Epithelial cell of proximal tubule (primary cell): ENCODE measurements around the gene PTPN3. TPM values are rescaled to one million over a fixed set of nuclear protein-coding genes. Genes with fewer than 3 reads are reported as not detected.
"Not testable (repeated sequence)": the region's sequence is repeated elsewhere in the genome, so short reads cannot be mapped to it uniquely, and the experiment has no call there.

Source experiments
- DNase-seq: peaks from one replicate; pipeline ENCODE4 v3.0.0-alpha.2; 2011; ENCODE audit warnings: low read depth
- H3K4me3 ChIP-seq: 2 replicates; pipeline ENCODE4 v1.5.1; 2011; ENCODE audit warnings: low read depth, mild to moderate bottlenecking, low read length
- CTCF ChIP-seq: conservative IDR thresholded peaks from 2 replicates; pipeline ENCODE4 v1.5.1; 2012; ENCODE audit warnings: low read depth, mild to moderate bottlenecking, low read length
- total RNA-seq: library from RNA; depleted of rRNA; stranded (reverse); fragments of >200 nt; gene quantifications from 2 replicates; pipeline ENCODE4 v1.2.3, GENCODE V29; 2015

The PTPN3 gene, protein sequence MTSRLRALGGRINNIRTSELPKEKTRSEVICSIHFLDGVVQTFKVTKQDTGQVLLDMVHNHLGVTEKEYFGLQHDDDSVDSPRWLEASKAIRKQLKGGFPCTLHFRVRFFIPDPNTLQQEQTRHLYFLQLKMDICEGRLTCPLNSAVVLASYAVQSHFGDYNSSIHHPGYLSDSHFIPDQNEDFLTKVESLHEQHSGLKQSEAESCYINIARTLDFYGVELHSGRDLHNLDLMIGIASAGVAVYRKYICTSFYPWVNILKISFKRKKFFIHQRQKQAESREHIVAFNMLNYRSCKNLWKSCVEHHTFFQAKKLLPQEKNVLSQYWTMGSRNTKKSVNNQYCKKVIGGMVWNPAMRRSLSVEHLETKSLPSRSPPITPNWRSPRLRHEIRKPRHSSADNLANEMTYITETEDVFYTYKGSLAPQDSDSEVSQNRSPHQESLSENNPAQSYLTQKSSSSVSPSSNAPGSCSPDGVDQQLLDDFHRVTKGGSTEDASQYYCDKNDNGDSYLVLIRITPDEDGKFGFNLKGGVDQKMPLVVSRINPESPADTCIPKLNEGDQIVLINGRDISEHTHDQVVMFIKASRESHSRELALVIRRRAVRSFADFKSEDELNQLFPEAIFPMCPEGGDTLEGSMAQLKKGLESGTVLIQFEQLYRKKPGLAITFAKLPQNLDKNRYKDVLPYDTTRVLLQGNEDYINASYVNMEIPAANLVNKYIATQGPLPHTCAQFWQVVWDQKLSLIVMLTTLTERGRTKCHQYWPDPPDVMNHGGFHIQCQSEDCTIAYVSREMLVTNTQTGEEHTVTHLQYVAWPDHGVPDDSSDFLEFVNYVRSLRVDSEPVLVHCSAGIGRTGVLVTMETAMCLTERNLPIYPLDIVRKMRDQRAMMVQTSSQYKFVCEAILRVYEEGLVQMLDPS
- 33.0 and 53.0 TPM in 2 replicates for total RNA-seq

- H3K4me3 ChIP-seq, result peak within 1 kb of the TSS; percentile 65
- no peak for TF ChIP-seq CTCF
- no peak for DNase-seq
Measured at GRCh38 chr9:109498195-109499092, at the start of gene PTPN3. TSS of gene PTPN3 (minus strand) at chr9:109498307. CDS start at chr9:109463434, 34,873 bp downstream.

DNA sequence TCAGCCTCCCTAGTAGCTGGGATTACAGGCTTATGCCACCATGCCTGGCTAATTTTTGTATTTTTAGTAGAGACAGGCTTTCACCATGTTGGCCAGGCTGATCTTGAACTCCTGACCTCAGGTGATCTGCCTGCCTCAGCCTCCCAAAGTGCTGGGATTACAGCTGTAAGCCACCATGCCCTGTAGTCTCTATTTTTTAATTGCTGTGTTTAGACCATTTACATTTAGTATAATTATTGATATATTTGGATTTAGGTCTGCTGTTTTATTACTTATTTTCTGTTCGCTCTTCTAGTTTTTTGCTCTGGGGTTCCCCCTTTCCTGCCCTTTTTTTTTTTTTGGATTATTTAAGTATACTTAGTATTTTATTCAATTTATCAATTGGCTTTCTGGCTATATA lies 46.8 kb upstream of the PTPN3 start:
- DNase-seq, result not testable (repeated sequence)

DNA sequence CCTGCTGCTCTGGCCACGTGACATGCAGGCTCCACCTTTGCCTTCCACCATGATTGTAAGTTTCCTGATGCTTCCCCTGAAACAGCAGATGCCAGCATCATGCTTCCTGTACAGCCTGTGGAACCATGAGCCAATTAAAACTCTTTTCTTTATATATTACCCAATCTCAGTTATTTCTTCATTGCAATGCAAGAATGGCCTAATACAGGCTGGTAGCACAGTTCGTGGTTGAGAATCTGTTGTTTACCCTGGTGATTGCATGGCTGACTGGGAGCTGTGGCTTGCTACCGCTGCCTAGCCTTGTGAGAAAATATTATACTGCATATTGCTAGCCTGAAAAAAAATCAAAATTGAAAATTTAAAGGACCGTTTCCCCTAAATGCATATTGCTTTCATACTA lies 44.8 kb upstream of the PTPN3 start:
- TF ChIP-seq CTCF, result no peak

More for the DNA sequence above, 46.8 kb upstream of the PTPN3 start:
- H3K4me3 ChIP-seq, result not testable (repeated sequence)

GRCh38 chr9:109538346-109538745 lies 40.2 kb upstream of the PTPN3 start:
- TF ChIP-seq CTCF, result no peak
- DNase-seq, result no peak
- H3K4me3 ChIP-seq, result no peak overlapping the region

More for the DNA sequence above, 44.8 kb upstream of the PTPN3 start:
- no peak overlapping the region for H3K4me3 ChIP-seq
- DNase-seq, result no peak

DNA sequence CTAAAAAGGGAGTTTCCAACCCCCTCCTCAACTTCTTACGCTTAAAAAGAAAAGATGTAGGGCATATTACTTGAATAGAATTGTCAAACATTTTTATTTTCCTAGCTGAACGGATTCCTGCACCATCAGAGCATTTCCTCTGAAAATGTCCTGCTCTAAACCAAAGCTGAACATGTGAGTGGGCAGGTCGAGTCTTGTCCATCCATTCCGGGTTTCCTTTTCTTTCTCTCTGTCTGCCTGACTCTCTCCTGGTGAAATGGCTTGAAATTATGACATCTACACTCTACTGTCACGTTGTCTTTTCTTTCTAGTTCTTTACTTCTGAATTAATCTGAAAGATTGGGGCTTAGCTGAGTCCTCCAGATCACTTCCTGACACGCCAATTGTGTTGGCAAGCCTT lies 39.2 kb upstream of the PTPN3 start:
- no peak for DNase-seq
- H3K4me3 ChIP-seq, result no peak overlapping the region
- TF ChIP-seq CTCF, result no peak

GRCh38 chr9:109536859-109537258 lies 38.8 kb upstream of the PTPN3 start:
- H3K4me3 ChIP-seq, result no peak overlapping the region
- no peak for TF ChIP-seq CTCF
- no peak for DNase-seq

DNA sequence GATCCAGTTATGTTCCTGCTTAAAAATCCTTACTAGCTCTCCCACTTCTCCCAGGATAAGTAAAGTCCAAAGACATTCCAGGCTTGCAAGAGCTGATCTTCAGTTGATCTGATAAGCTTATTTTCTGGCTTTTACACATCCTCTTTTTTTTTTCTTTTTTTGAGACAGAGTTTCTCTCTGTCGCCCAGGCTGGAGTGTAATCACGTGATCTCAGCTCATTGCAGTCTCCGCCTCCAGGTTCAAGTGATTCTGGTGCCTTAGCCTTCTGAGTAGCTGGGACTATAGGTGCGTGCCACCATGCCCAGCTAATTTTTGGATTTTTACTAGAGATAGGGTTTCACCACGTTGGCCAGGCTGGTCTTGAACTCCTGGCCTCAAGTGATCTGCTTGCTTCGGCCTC lies 37.3 kb upstream of the PTPN3 start:
- no peak for DNase-seq

More for the DNA sequence above, 37.3 kb upstream of the PTPN3 start:
- no peak for TF ChIP-seq CTCF
- H3K4me3 ChIP-seq, result no peak overlapping the region
